Endodermal cell (in vitro differentiated cells): ENCODE results near the gene HS6ST1. TPM values are rescaled to one million over a fixed set of nuclear protein-coding genes. Genes with fewer than 3 reads are reported as not detected.
A peak's percentile ranks its signal among the peaks of the same experiment; 100 is the strongest.

ENCODE experiments used
- DNase-seq: peaks from one replicate; pipeline ENCODE4 v3.0.0-alpha.2; 2017
- H3K27ac ChIP-seq: 2 replicates; pipeline ENCODE4 v1.5.1; 2013; ENCODE audit warnings: mild to moderate bottlenecking, low read depth, low read length, moderate library complexity
- H3K27me3 ChIP-seq: 2 replicates; pipeline ENCODE4 v1.6.1; 2013; ENCODE audit warnings: mild to moderate bottlenecking, low read length, moderate library complexity; ENCODE audit not compliant: insufficient read depth, control insufficient read depth, poor library complexity, severe bottlenecking
- H3K36me3 ChIP-seq: 2 replicates; pipeline ENCODE4 v1.7.0; 2013; ENCODE audit warnings: mild to moderate bottlenecking, low read length, moderate library complexity; ENCODE audit not compliant: control insufficient read depth, insufficient read depth
- H3K4me1 ChIP-seq: one replicate; pipeline ENCODE4 v1.7.0; 2013; ENCODE audit warnings: low read length; ENCODE audit not compliant: control insufficient read depth, insufficient read depth
- H3K4me3 ChIP-seq: 2 replicates; pipeline ENCODE4 v1.5.1; 2013; ENCODE audit warnings: mild to moderate bottlenecking, low read length, moderate library complexity
- H3K9ac ChIP-seq: 2 replicates; pipeline ENCODE4 v1.6.1; 2013; ENCODE audit warnings: mild to moderate bottlenecking, low read length, moderate library complexity; ENCODE audit not compliant: poor library complexity, severe bottlenecking; ENCODE audit errors: extremely low read depth
- H3K9me3 ChIP-seq: 2 replicates; pipeline ENCODE4 v1.6.1; 2013; ENCODE audit warnings: mild to moderate bottlenecking, low read length, moderate library complexity; ENCODE audit not compliant: control insufficient read depth
- H3K27ac Mint-ChIP-seq: 2 replicates; pipeline ENCODE4 v1.8.0; 2020; ENCODE audit warnings: mixed read lengths
- H3K27me3 Mint-ChIP-seq: 2 replicates; pipeline ENCODE4 v1.8.0; 2021; ENCODE audit warnings: mild to moderate bottlenecking, mixed read lengths; ENCODE audit not compliant: insufficient read depth
- H3K36me3 Mint-ChIP-seq: 2 replicates; pipeline ENCODE4 v1.8.0; 2020; ENCODE audit warnings: low read depth, mixed read lengths
- H3K4me1 Mint-ChIP-seq: 2 replicates; pipeline ENCODE4 v1.8.0; 2020; ENCODE audit warnings: mixed read lengths
- H3K4me3 Mint-ChIP-seq: 2 replicates; pipeline ENCODE4 v1.8.0; 2020; ENCODE audit warnings: mild to moderate bottlenecking, moderate library complexity, mixed read lengths
- H3K9me3 Mint-ChIP-seq: 2 replicates; pipeline ENCODE4 v1.8.0; 2020; ENCODE audit warnings: mild to moderate bottlenecking, mixed read lengths
- CTCF ChIP-seq: fragments of 200-600 bp; sonication (generic); conservative IDR thresholded peaks from 2 replicates; pipeline ENCODE4 v1.5.0; 2021; ENCODE audit warnings: antibody characterized with exemption, mild to moderate bottlenecking
- WGBS, 2 experiments: methylation state at CpG; one replicate each; pipeline versions ENCODE4 v1.1.5 to v1.1.7; 2013; ENCODE audit warnings: missing lambda C conversion rate in 2 of 2, mixed read lengths in 1 of 2; ENCODE audit not compliant: insufficient coverage in 1 of 2, insufficient read length in 1 of 2; 5-methylcytosine and 5-hydroxymethylcytosine counted together
- total RNA-seq, 2 donors: library from RNA; stranded (reverse); fragmentation: NEBNext Ultra II Directional in 1 of 2; extraction: Animal tissue kit (Norgen Biotek cat#: 25700) in 1 of 2; gene quantifications; 2 replicates in 1 of 2; 3 replicates in 1 of 2; pipeline ENCODE4 v1.2.1, GENCODE V29; 2021

HS6ST1 gene
- total RNA-seq, 2 donors from 2014 or later = 93.0 to 106 TPM

DNA sequence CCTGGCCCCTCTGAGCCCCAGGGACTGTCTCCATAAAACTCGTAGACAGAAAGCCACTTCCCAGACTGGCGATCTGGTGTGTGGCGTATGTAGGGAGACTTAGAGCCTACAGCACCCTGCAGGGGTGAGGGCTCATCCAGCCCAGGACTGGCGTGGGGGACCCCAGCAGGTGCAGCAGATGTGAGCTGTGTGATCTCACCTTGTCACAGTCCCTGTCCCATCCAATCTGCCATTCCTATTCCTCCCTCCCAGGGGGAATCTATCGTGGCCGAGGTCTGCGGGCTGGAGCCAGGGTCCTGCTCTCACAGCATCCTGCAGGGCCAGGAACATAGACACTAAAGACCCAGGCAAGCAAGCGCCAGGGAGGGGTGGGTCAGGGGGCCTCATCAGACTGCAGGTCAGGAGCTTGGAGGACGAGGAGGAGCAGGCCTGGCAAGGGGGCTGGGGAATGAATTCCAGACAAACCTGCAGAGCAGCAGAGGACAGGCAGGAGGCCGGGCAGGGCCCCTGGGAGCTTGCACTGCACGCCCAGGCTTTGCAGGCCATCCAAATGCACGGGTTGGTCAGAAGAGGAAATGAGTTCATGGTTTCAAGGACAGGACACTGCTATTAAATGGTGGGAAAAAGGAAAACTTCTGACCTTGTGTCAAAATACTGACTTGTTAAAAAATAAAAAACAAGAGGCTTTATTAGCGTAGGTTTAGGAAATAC lies 32.5 kb downstream of the HS6ST1 start:
- Mint-ChIP-seq H3K9me3 (no peaks in the 10 kb centered on the region), H3K4me1 (peaks cover 16% of the 10 kb centered on the region), H3K36me3 (peaks cover 23% of the 10 kb centered on the region), H3K27me3 (no peaks in the 10 kb centered on the region), H3K4me3 (no peak overlapping the region), H3K27ac (peak overlapping the region; percentile 39)
- Histone ChIP-seq H3K36me3 (peaks cover 74% of the 10 kb centered on the region), H3K4me3 (no peak overlapping the region), H3K9me3 (no peaks in the 10 kb centered on the region), H3K9ac (no peak overlapping the region), H3K27me3 (no peaks in the 10 kb centered on the region), H3K27ac (no peak overlapping the region), H3K4me1 (peaks cover 5% of the 10 kb centered on the region)
- DNase-seq = no peak
- 93% methylated on average over 9 to 13 of the region's 13 CpGs for WGBS, 2 experiments
- no peak for TF ChIP-seq CTCF

GRCh38 chr2:128285329-128285931 lies 33.2 kb downstream of the HS6ST1 start:
- H3K4me1 ChIP-seq = peaks cover 5% of the 10 kb centered on the region
- H3K4me3 Mint-ChIP-seq = no peak overlapping the region

GRCh38 chr2:128284841-128285240 lies 33.8 kb downstream of the HS6ST1 start:
- H3K4me1 Mint-ChIP-seq = peaks cover 12% of the 10 kb centered on the region
- Histone ChIP-seq H3K4me3 (no peak overlapping the region), H3K4me1 (peaks cover 3% of the 10 kb centered on the region), H3K36me3 (peaks cover 65% of the 10 kb centered on the region), H3K9ac (no peak overlapping the region), H3K27me3 (no peaks in the 10 kb centered on the region), H3K27ac (no peak overlapping the region), H3K9me3 (no peaks in the 10 kb centered on the region)
- H3K27me3 Mint-ChIP-seq = no peaks in the 10 kb centered on the region
- no peak overlapping the region for H3K27ac Mint-ChIP-seq
- H3K9me3 Mint-ChIP-seq = no peaks in the 10 kb centered on the region
- no peak for TF ChIP-seq CTCF
- H3K4me3 Mint-ChIP-seq = no peak overlapping the region
- WGBS, 2 experiments = 94 to 100% methylated on average over 8 to 11 of the region's 11 CpGs
- peaks cover 19% of the 10 kb centered on the region for H3K36me3 Mint-ChIP-seq
- DNase-seq = no peak

More at GRCh38 chr2:128285329-128285931, 33.2 kb downstream of the HS6ST1 start:
- 95 to 100% methylated on average over 7 to 12 of the region's 12 CpGs for WGBS, 2 experiments
- Histone ChIP-seq H3K9ac (no peak overlapping the region), H3K27me3 (no peaks in the 10 kb centered on the region), H3K36me3 (peaks cover 71% of the 10 kb centered on the region), H3K4me3 (no peak overlapping the region), H3K9me3 (no peaks in the 10 kb centered on the region), H3K27ac (no peak overlapping the region)
- Mint-ChIP-seq H3K4me1 (peaks cover 16% of the 10 kb centered on the region), H3K27ac (peak overlapping the region; percentile 39), H3K27me3 (no peaks in the 10 kb centered on the region), H3K9me3 (no peaks in the 10 kb centered on the region), H3K36me3 (peaks cover 23% of the 10 kb centered on the region)
- no peak for DNase-seq
- TF ChIP-seq CTCF = no peak
